HG03558 (cell line): ENCODE measurements around the gene MPRIP.

ENCODE experiments used
- ATAC-seq: cut with Tn5 transposase; IDR thresholded peaks from one replicate; pipeline ENCODE4 v1.9.1; 2021; ENCODE audit warnings: moderate number of reproducible peaks; ENCODE audit not compliant: unreplicated experiment; ENCODE audit errors: extremely low read depth

Gene MPRIP

GRCh38 chr17:17044846-17045561, 2.7 kb downstream of the MPRIP start:
- ATAC-seq: no peak

GRCh38 chr17:17048106-17048505, 5.8 kb downstream of the MPRIP start:
- no peak for ATAC-seq

- no peak for ATAC-seq
These were observed 8.4 kb downstream of the MPRIP start for GRCh38 chr17:17050346-17051345.

- no peak for ATAC-seq
These were observed 9.1 kb downstream of the MPRIP start for GRCh38 chr17:17051380-17051779.

GRCh38 chr17:17051791-17052461, 9.7 kb downstream of the MPRIP start:
- no peak for ATAC-seq

GRCh38 chr17:17052462-17053221, 10.4 kb downstream of the MPRIP start:
- ATAC-seq: no peak

- no peak for ATAC-seq
These were observed 11.5 kb downstream of the MPRIP start for GRCh38 chr17:17053446-17054379.

- no peak for ATAC-seq
These were observed 12.4 kb downstream of the MPRIP start for GRCh38 chr17:17054636-17055035.

GRCh38 chr17:17055286-17056155, 13.3 kb downstream of the MPRIP start:
- ATAC-seq: no peak

- ATAC-seq: no peak
These were observed 13.9 kb downstream of the MPRIP start for GRCh38 chr17:17056156-17056539.

GRCh38 chr17:17057057-17057551, 14.8 kb downstream of the MPRIP start:
- no peak for ATAC-seq

- ATAC-seq: no peak
These were observed 16.0 kb downstream of the MPRIP start for GRCh38 chr17:17058304-17058703.

- ATAC-seq: no peak
These were observed 17.1 kb downstream of the MPRIP start for GRCh38 chr17:17059301-17059890.

- no peak for ATAC-seq
These were observed 18.0 kb downstream of the MPRIP start for GRCh38 chr17:17060001-17060922.

GRCh38 chr17:17060930-17061329, 18.7 kb downstream of the MPRIP start:
- no peak for ATAC-seq

- ATAC-seq: no peak
These were observed 19.3 kb downstream of the MPRIP start for GRCh38 chr17:17061516-17061915.
